Fibroblast of lung (primary cell): Measurements from ENCODE around the gene GRM4. TPM values are rescaled to one million over a fixed set of nuclear protein-coding genes. Genes with fewer than 3 reads are reported as not detected.

Source experiments
- DNase-seq, 2 donors: peaks; one replicate each; pipeline versions ENCODE4 v3.0.0 to v3.0.0-alpha.2; 2010; ENCODE audit warnings: low read depth in 2 of 2
- H2AFZ ChIP-seq: 2 replicates; pipeline ENCODE4 v1.5.1; 2012; ENCODE audit warnings: low read length, control low read depth, inconsistent platforms
- H3K27ac ChIP-seq: 2 replicates; pipeline ENCODE4 v1.5.1; 2011; ENCODE audit warnings: low read length, control low read depth; ENCODE audit not compliant: insufficient read depth
- H3K27me3 ChIP-seq: 2 replicates; pipeline ENCODE4 v1.5.1; 2011; ENCODE audit warnings: mild to moderate bottlenecking, low read length; ENCODE audit not compliant: control insufficient read depth, insufficient read depth
- H3K36me3 ChIP-seq: 2 replicates; pipeline ENCODE4 v1.5.1; 2011; ENCODE audit warnings: low read length; ENCODE audit not compliant: control insufficient read depth, insufficient read depth
- H3K4me1 ChIP-seq: 2 replicates; pipeline ENCODE4 v1.5.1; 2011; ENCODE audit warnings: low read length; ENCODE audit not compliant: control insufficient read depth, insufficient read depth; ENCODE audit errors: extremely low read depth
- H3K4me2 ChIP-seq: 2 replicates; pipeline ENCODE4 v1.5.1; 2011; ENCODE audit warnings: low read length, control low read depth; ENCODE audit not compliant: insufficient read depth; ENCODE audit errors: extremely low read depth
- H3K4me3 ChIP-seq, 4 experiments: fragments of 200-600 bp in 1 of 4; sonication (generic) in 1 of 4; replicated peaks in 1 of 4; 2 replicates each; pipeline ENCODE4 v1.5.1; 2011 to 2016; ENCODE audit warnings: low read length in 4 of 4, low read depth in 3 of 4, mild to moderate bottlenecking in 3 of 4, control low read depth in 2 of 4, inconsistent platforms in 1 of 4, mixed read lengths in 1 of 4; ENCODE audit not compliant: insufficient read depth in 1 of 4; ENCODE audit errors: control extremely low read depth in 1 of 4
- H3K79me2 ChIP-seq: 2 replicates; pipeline ENCODE4 v1.5.1; 2012; ENCODE audit warnings: mild to moderate bottlenecking, low read length, inconsistent platforms; ENCODE audit not compliant: control insufficient read depth, insufficient read depth
- H3K9ac ChIP-seq: 2 replicates; pipeline ENCODE4 v1.5.1; 2011; ENCODE audit warnings: mild to moderate bottlenecking, low read length, control low read depth; ENCODE audit not compliant: insufficient read depth
- H3K9me3 ChIP-seq: 2 replicates; pipeline ENCODE4 v1.5.1; 2012; ENCODE audit warnings: low read depth, low read length; ENCODE audit not compliant: control insufficient read depth, insufficient read depth
- H4K20me1 ChIP-seq: 2 replicates; pipeline ENCODE4 v1.5.1; 2011; ENCODE audit warnings: low read length; ENCODE audit not compliant: control insufficient read depth, insufficient read depth; ENCODE audit errors: extremely low read depth
- EZH2 ChIP-seq: IDR thresholded peaks from 2 replicates; pipeline ENCODE4 v1.5.1; 2012; ENCODE audit warnings: low read length, control low read depth, mild to moderate bottlenecking; ENCODE audit errors: missing control alignments
- polyA plus RNA-seq, 2 donors: library from polyadenylated mRNA; depleted of rRNA in 1 of 2; stranded (reverse) in 1 of 2; unstranded in 1 of 2; fragments of >200 nt; gene quantifications; 2 replicates each; pipeline ENCODE4 v1.2.1, GENCODE V29; 2011 to 2012; ENCODE audit warnings: missing spikeins in 1 of 2
- total RNA-seq: library from RNA; depleted of rRNA; stranded (reverse); fragments of >200 nt; gene quantifications from 2 replicates; pipeline ENCODE4 v1.2.1, GENCODE V29; 2014
- TF ChIP-seq, protein P1 (sequence below), 2 donors: IDR thresholded peaks in 1 of 2; conservative IDR thresholded peaks in 1 of 2; 1 replicate in 1 of 2; 2 replicates in 1 of 2; pipeline ENCODE4 v1.5.1; 2011 to 2012; ENCODE audit warnings: low read length in 2 of 2, control low read depth in 1 of 2, inconsistent platforms in 1 of 2, low read depth in 1 of 2, mild to moderate bottlenecking in 1 of 2

Gene GRM4
- total and polyA plus RNA-seq, 2 donors (not counting 1 experiment from before 2014, with no cell fraction given), result under 0.01 TPM; not detected in 1

DNA sequence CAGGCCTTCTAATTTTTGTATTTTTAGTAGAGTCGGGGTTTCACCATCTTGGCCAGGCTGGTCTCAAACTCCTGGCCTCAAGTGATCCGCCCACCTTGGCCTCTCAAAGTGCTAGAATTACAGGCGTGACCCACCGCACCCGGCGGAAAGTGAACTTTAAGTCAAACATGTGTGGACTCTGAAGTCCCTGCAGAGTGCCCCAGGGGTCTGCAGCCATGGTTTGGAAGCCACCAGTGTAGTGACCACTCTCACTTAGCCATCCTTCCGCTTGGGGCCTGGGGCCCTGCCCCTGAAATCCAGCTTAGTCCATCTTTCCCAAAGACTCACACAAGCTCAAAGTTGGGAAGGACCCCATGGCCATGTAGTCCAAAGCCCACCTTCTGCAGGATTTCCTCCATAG is 164.5 kb downstream of the GRM4 start:
- no peaks in the 10 kb centered on the region for H4K20me1 ChIP-seq
- H2AFZ ChIP-seq, result no peak overlapping the region
- no peaks in the 10 kb centered on the region for H3K4me1 ChIP-seq
- H3K4me2 ChIP-seq, result no peak overlapping the region
- H3K4me3 ChIP-seq, result no peak overlapping the region
- H3K79me2 ChIP-seq, result no peaks in the 10 kb centered on the region
- no peak for DNase-seq
- no peak overlapping the region for H3K27ac ChIP-seq
- TF ChIP-seq, protein P1, sequence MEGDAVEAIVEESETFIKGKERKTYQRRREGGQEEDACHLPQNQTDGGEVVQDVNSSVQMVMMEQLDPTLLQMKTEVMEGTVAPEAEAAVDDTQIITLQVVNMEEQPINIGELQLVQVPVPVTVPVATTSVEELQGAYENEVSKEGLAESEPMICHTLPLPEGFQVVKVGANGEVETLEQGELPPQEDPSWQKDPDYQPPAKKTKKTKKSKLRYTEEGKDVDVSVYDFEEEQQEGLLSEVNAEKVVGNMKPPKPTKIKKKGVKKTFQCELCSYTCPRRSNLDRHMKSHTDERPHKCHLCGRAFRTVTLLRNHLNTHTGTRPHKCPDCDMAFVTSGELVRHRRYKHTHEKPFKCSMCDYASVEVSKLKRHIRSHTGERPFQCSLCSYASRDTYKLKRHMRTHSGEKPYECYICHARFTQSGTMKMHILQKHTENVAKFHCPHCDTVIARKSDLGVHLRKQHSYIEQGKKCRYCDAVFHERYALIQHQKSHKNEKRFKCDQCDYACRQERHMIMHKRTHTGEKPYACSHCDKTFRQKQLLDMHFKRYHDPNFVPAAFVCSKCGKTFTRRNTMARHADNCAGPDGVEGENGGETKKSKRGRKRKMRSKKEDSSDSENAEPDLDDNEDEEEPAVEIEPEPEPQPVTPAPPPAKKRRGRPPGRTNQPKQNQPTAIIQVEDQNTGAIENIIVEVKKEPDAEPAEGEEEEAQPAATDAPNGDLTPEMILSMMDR (conservative IDR thresholded peaks at IDR 0.05 in 1 of 2, IDR thresholded peaks at IDR 0.05 in 1 of 2; ENCODE audit: low read depth in 1 of 2, low read length in 2 of 2), result no peak
- TF ChIP-seq EZH2, result no peak
- peaks cover 15% of the 10 kb centered on the region for H3K27me3 ChIP-seq
- no peak overlapping the region for H3K9ac ChIP-seq
- no peaks in the 10 kb centered on the region for H3K9me3 ChIP-seq
- H3K36me3 ChIP-seq, result no peaks in the 10 kb centered on the region

DNA sequence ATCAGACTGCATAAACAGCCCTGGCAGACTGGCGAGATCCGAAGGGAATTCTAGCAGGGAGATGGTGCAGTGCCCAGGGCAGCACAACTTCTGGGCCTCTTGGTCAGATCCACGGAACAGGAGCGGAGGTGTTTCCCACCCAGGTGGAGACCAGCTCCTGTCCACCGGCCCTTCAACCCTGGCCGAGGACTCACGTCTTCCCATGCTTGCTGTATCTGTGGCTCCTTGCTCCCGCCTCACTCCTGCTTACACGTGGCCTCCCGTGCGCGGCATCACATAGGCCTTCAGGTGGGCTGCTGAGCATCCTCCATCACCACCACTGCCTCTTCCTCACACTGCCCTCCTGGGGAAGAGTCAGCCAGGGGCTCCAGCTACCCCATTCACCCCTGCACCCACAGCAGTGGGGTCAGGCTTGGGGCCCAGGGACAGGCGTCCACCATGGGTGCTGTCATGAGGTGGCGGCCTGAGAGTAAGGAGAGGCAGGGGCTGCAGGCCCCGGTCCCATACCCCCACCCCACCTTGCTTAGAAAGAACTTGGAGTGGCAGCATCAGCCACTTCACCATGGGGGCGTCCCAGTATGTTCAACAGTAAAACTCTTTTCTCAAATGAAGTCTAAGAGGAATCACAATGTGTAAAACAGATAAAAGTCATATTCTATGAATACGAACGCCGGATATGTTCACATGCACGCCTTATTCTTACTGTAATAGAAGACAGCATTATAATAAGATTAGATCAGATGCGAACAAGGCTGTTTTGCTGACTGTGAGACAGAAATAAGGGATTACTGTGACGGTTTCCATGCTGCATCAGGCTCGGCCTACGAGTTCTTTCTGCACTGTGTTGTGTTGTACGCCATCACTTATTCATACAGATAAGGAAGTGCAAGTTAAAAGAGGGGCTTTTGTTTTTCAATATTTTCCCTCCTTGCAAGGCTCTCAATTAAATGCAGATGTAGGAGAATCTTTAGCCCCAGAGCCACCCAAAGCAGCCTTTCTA is 165.4 kb downstream of the GRM4 start:
- no peaks in the 10 kb centered on the region for H3K36me3 ChIP-seq
- no peak for DNase-seq
- H3K27me3 ChIP-seq, result peaks cover 22% of the 10 kb centered on the region
- no peak overlapping the region for H3K27ac ChIP-seq
- no peaks in the 10 kb centered on the region for H3K4me1 ChIP-seq
- no peak overlapping the region for H3K4me3 ChIP-seq
- no peaks in the 10 kb centered on the region for H4K20me1 ChIP-seq
- H2AFZ ChIP-seq, result no peak overlapping the region
- no peak overlapping the region for H3K4me2 ChIP-seq
- H3K9ac ChIP-seq, result no peak overlapping the region
- H3K9me3 ChIP-seq, result no peaks in the 10 kb centered on the region
- no peaks in the 10 kb centered on the region for H3K79me2 ChIP-seq
- TF ChIP-seq, protein P1 (conservative IDR thresholded peaks at IDR 0.05 in 1 of 2, IDR thresholded peaks at IDR 0.05 in 1 of 2; ENCODE audit: low read depth in 1 of 2, low read length in 2 of 2), result no peak
- TF ChIP-seq EZH2, result no peak

DNA sequence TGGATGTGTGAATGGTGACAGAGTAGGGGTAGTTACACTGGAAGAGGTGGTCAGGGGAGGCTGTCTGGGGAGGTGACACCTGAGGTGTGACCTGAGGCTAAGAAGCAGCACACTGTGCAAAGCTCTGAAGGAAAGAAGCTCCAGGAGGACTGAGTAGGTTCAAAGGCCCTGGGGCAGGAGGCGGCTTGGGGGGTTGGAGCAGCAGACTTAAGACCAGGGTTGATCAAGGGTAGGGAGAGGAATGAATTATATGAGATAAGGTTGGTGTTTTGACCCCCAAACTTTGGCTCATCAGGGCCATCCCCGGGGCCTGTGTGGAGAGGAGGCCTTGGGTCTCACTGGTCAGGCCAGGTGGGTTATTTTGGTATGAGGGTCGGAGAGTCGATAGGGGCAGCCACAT is 166.1 kb downstream of the GRM4 start:
- no peak overlapping the region for H3K9ac ChIP-seq
- no peak overlapping the region for H3K27ac ChIP-seq
- no peaks in the 10 kb centered on the region for H3K4me1 ChIP-seq
- H2AFZ ChIP-seq, result no peak overlapping the region
- no peak overlapping the region for H3K4me3 ChIP-seq
- no peaks in the 10 kb centered on the region for H3K9me3 ChIP-seq
- H3K36me3 ChIP-seq, result no peaks in the 10 kb centered on the region
- peaks cover 22% of the 10 kb centered on the region for H3K27me3 ChIP-seq
- no peak for DNase-seq
- no peak for TF ChIP-seq EZH2
- TF ChIP-seq, protein P1 (conservative IDR thresholded peaks at IDR 0.05 in 1 of 2, IDR thresholded peaks at IDR 0.05 in 1 of 2; ENCODE audit: low read depth in 1 of 2, low read length in 2 of 2), result no peak
- H3K79me2 ChIP-seq, result no peaks in the 10 kb centered on the region
- H4K20me1 ChIP-seq, result no peaks in the 10 kb centered on the region
- H3K4me2 ChIP-seq, result no peak overlapping the region
